Astrocyte (in vitro differentiated cells and primary cell): ENCODE data around the gene CRYAB. TPM values are rescaled to one million over a fixed set of nuclear protein-coding genes. Genes with fewer than 3 reads are reported as not detected.
A peak's percentile ranks its signal among the peaks of the same experiment; 100 is the strongest.

Source experiments
- DNase-seq: peaks from one replicate; pipeline ENCODE4 v3.0.0-alpha.2; 2010; ENCODE audit warnings: low read depth
- FAIRE-seq: peaks from 2 replicates; lab custom pipeline; 2011; peaks lifted over from hg19 to GRCh38; lab: Jason Lieb, UNC
- H2AFZ ChIP-seq: 2 replicates; pipeline ENCODE4 v1.6.0; 2012; ENCODE audit warnings: low read depth, low read length, inconsistent platforms
- H3K27ac ChIP-seq: 2 replicates; pipeline ENCODE4 v1.5.1; 2011; ENCODE audit warnings: low read depth, low read length, inconsistent platforms
- H3K27me3 ChIP-seq: 2 replicates; pipeline ENCODE4 v1.6.0; 2011; ENCODE audit warnings: low read length, inconsistent platforms; ENCODE audit not compliant: insufficient read depth
- H3K36me3 ChIP-seq: 2 replicates; pipeline ENCODE4 v1.5.1; 2011; ENCODE audit warnings: low read length, inconsistent platforms; ENCODE audit not compliant: insufficient read depth
- H3K4me1 ChIP-seq: 2 replicates; pipeline ENCODE4 v1.5.1; 2011; ENCODE audit warnings: low read length, inconsistent platforms; ENCODE audit not compliant: insufficient read depth
- H3K4me2 ChIP-seq: 2 replicates; pipeline ENCODE4 v1.6.0; 2012; ENCODE audit warnings: low read length, inconsistent platforms
- H3K4me3 ChIP-seq: 2 replicates; pipeline ENCODE4 v1.5.1; 2011; ENCODE audit warnings: low read depth, mild to moderate bottlenecking, low read length, inconsistent platforms; ENCODE audit not compliant: insufficient read depth
- H3K79me2 ChIP-seq: 2 replicates; pipeline ENCODE4 v1.6.0; 2012; ENCODE audit warnings: mild to moderate bottlenecking, low read length, inconsistent platforms; ENCODE audit not compliant: insufficient read depth
- H3K9ac ChIP-seq: 2 replicates; pipeline ENCODE4 v1.6.0; 2012; ENCODE audit warnings: mild to moderate bottlenecking, low read length, inconsistent platforms
- H3K9me3 ChIP-seq: 2 replicates; pipeline ENCODE4 v1.5.1; 2012; ENCODE audit warnings: low read depth, mild to moderate bottlenecking, low read length, inconsistent platforms; ENCODE audit not compliant: insufficient read depth
- H4K20me1 ChIP-seq: 2 replicates; pipeline ENCODE4 v1.6.0; 2012; ENCODE audit warnings: low read length, inconsistent platforms; ENCODE audit not compliant: insufficient read depth
- H3K27ac Mint-ChIP-seq: one replicate; pipeline ENCODE4 v1.8.0; 2021; ENCODE audit warnings: mild to moderate bottlenecking, mixed read lengths; ENCODE audit not compliant: unreplicated experiment
- H3K27me3 Mint-ChIP-seq: one replicate; pipeline ENCODE4 v1.8.0; 2021; ENCODE audit warnings: low read depth, mixed read lengths; ENCODE audit not compliant: unreplicated experiment
- H3K36me3 Mint-ChIP-seq: one replicate; pipeline ENCODE4 v1.8.0; 2021; ENCODE audit warnings: low read depth, mixed read lengths; ENCODE audit not compliant: unreplicated experiment
- H3K4me1 Mint-ChIP-seq: one replicate; pipeline ENCODE4 v1.8.0; 2021; ENCODE audit warnings: low read depth, mixed read lengths; ENCODE audit not compliant: unreplicated experiment
- H3K4me3 Mint-ChIP-seq: one replicate; pipeline ENCODE4 v1.8.0; 2021; ENCODE audit warnings: mild to moderate bottlenecking, moderate library complexity, mixed read lengths; ENCODE audit not compliant: unreplicated experiment
- H3K9me3 Mint-ChIP-seq: one replicate; pipeline ENCODE4 v1.8.0; 2021; ENCODE audit warnings: mild to moderate bottlenecking, mixed read lengths; ENCODE audit not compliant: unreplicated experiment
- CTCF ChIP-seq: IDR thresholded peaks from 2 replicates; pipeline ENCODE4 v1.5.1; 2011; ENCODE audit warnings: low read depth, mild to moderate bottlenecking, inconsistent platforms, low read length, moderate library complexity; ENCODE audit not compliant: insufficient read depth
- EZH2 ChIP-seq: IDR thresholded peaks from 2 replicates; pipeline ENCODE4 v1.6.1; 2012; ENCODE audit warnings: mild to moderate bottlenecking, low read length, inconsistent platforms; ENCODE audit not compliant: insufficient read depth
- total RNA-seq: library from RNA; stranded (reverse); gene quantifications from 2 replicates; pipeline ENCODE4 v1.2.1, GENCODE V29; 2021

The CRYAB gene
- total RNA-seq, 1 donor from 2014 or later, result 5.7 TPM

- DNase-seq (no peak), FAIRE-seq (no peak)
- Histone ChIP-seq H3K79me2 (no peaks in the 10 kb centered on the region), H3K27ac (peak overlapping the region; percentile 83), H3K4me2 (peak overlapping the region; percentile 92), H3K9me3 (no peaks in the 10 kb centered on the region), H3K27me3 (no peaks in the 10 kb centered on the region), H4K20me1 (no peaks in the 10 kb centered on the region), H3K36me3 (no peaks in the 10 kb centered on the region), H3K4me1 (peaks cover 21% of the 10 kb centered on the region), H2AFZ (peak overlapping the region; percentile 96), H3K4me3 (no peak overlapping the region), H3K9ac (no peak overlapping the region)
- H3K27me3 Mint-ChIP-seq, result no peaks in the 10 kb centered on the region
- H3K36me3 Mint-ChIP-seq, result no peaks in the 10 kb centered on the region
- H3K4me3 Mint-ChIP-seq, result peak overlapping the region; percentile 83
- no peaks in the 10 kb centered on the region for H3K9me3 Mint-ChIP-seq
- peaks cover 9% of the 10 kb centered on the region for H3K4me1 Mint-ChIP-seq
- no peak overlapping the region for H3K27ac Mint-ChIP-seq
- TF ChIP-seq CTCF (no peak), EZH2 (no peak)
Measured at GRCh38 chr11:111925953-111926352, 14.4 kb upstream of the CRYAB start.

GRCh38 chr11:111923951-111924350 lies 12.4 kb upstream of the CRYAB start:
- no peaks in the 10 kb centered on the region for H3K79me2 ChIP-seq
- H3K4me3 ChIP-seq, result no peak overlapping the region
- Mint-ChIP-seq H3K4me1 (peaks cover 9% of the 10 kb centered on the region), H3K36me3 (no peaks in the 10 kb centered on the region), H3K9me3 (no peaks in the 10 kb centered on the region), H3K27ac (no peak overlapping the region), H3K4me3 (no peak overlapping the region), H3K27me3 (no peaks in the 10 kb centered on the region)
- H3K27me3 ChIP-seq, result no peaks in the 10 kb centered on the region
- no peaks in the 10 kb centered on the region for H3K9me3 ChIP-seq
- TF ChIP-seq CTCF, result no peak
- TF ChIP-seq EZH2, result no peak
- H3K4me1 ChIP-seq, result peaks cover 21% of the 10 kb centered on the region
- H3K27ac ChIP-seq, result no peak overlapping the region
- no peaks in the 10 kb centered on the region for H4K20me1 ChIP-seq
- no peak overlapping the region for H3K4me2 ChIP-seq
- FAIRE-seq (no peak), DNase-seq (no peak)
- H3K36me3 ChIP-seq, result no peaks in the 10 kb centered on the region
- H3K9ac ChIP-seq, result peak overlapping the region; percentile 25
- H2AFZ ChIP-seq, result peak overlapping the region; percentile 57

GRCh38 chr11:111923351-111923788 lies 11.8 kb upstream of the CRYAB start:
- Mint-ChIP-seq H3K36me3 (no peaks in the 10 kb centered on the region), H3K4me3 (no peak overlapping the region), H3K27me3 (peaks cover under 1% of the 10 kb centered on the region), H3K27ac (peak overlapping the region; percentile 12), H3K9me3 (no peaks in the 10 kb centered on the region), H3K4me1 (peaks cover 9% of the 10 kb centered on the region)
- DNase-seq, result peak; percentile 39
- peak overlapping the region; percentile 58 for H3K4me2 ChIP-seq
- no peaks in the 10 kb centered on the region for H3K27me3 ChIP-seq
- FAIRE-seq, result no peak
- no peaks in the 10 kb centered on the region for H4K20me1 ChIP-seq
- no peaks in the 10 kb centered on the region for H3K79me2 ChIP-seq
- H2AFZ ChIP-seq, result peak overlapping the region; percentile 57
- H3K9me3 ChIP-seq, result no peaks in the 10 kb centered on the region
- TF ChIP-seq CTCF (no peak), EZH2 (no peak)
- peaks cover 21% of the 10 kb centered on the region for H3K4me1 ChIP-seq
- no peak overlapping the region for H3K4me3 ChIP-seq
- no peaks in the 10 kb centered on the region for H3K36me3 ChIP-seq
- H3K9ac ChIP-seq, result peak overlapping the region; percentile 25
- no peak overlapping the region for H3K27ac ChIP-seq
